Astrocyte of the cerebellum (primary cell): ENCODE data around the gene LFNG.

ENCODE experiments used
- DNase-seq: peaks from one replicate; pipeline ENCODE4 v3.0.0-alpha.2; 2011; ENCODE audit warnings: low read depth
- H3K4me3 ChIP-seq: 2 replicates; pipeline ENCODE4 v1.5.1; 2011; ENCODE audit warnings: mild to moderate bottlenecking, low read depth, low read length, moderate library complexity
- in situ Hi-C: cut with HindIII; loops from 2 replicates; pipeline ENCODE4 v1.10.0; 2017; ENCODE audit warnings: low sequenced_read_pairs
- TF ChIP-seq, protein P1 (sequence below): IDR thresholded peaks from 2 replicates; pipeline ENCODE4 v1.5.1; 2012; ENCODE audit warnings: low read length, low read depth, moderate library complexity, mild to moderate bottlenecking; ENCODE audit errors: missing control alignments

Gene LFNG

DNA sequence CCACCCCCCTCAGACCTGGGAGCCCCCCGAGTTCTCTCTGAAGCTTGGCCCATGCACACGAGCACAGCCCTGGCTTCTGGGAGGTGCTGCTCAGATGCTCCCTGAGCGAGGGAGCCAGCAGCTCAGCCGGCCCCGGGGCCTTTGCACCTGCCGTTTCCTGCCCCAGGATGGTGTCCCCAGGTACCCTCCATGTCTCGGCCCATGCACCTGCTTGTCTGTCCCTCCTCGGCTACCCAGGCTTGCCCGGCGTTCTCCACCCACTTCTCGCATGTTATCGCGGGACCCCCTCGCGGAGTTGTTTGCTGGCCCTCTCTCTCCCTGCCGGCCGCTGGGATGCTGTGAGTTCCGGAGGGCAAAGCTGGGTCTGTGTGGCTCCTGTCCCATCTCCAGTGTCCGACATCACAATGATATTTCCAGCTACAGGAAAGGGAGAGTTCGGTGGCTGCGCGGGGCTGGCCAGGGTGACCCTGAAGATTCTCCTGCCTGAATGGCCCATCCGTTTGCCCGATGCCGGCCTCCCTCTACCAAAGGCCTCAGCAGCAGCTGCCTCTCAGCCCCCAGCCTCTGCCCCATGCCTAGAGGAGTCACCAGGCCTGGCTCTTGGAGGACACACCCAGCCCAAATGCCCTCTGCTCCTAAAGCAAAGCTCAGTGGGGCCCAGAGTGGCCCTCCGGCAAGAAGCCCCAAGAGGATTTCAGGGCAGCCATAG is 12.2 kb upstream of the LFNG start:
- no peak for DNase-seq
- TF ChIP-seq, protein P1, sequence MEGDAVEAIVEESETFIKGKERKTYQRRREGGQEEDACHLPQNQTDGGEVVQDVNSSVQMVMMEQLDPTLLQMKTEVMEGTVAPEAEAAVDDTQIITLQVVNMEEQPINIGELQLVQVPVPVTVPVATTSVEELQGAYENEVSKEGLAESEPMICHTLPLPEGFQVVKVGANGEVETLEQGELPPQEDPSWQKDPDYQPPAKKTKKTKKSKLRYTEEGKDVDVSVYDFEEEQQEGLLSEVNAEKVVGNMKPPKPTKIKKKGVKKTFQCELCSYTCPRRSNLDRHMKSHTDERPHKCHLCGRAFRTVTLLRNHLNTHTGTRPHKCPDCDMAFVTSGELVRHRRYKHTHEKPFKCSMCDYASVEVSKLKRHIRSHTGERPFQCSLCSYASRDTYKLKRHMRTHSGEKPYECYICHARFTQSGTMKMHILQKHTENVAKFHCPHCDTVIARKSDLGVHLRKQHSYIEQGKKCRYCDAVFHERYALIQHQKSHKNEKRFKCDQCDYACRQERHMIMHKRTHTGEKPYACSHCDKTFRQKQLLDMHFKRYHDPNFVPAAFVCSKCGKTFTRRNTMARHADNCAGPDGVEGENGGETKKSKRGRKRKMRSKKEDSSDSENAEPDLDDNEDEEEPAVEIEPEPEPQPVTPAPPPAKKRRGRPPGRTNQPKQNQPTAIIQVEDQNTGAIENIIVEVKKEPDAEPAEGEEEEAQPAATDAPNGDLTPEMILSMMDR = no peak

DNA sequence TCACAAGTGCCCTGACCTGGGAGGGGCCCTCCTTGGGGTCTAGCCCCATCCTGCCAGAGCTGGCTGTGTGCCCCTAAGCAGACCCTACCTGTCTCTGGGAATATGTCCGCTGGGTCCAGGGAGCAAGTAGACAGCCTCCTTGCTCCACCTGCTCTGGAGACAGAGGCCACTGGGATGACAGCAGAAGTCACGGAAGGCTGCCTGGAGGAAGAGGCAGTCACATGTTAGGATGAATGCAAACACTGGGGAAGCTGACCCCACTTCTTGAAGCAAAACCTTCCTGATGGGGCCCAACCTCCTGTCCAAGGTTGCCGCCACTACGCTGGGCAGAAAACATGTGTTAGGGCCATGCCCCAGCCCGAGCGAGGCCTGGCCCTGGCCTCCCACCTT is 11.7 kb upstream of the LFNG start:
- in situ Hi-C loops = no loop called here
- no peak overlapping the region for H3K4me3 ChIP-seq
- TF ChIP-seq, protein P1 = no peak
- DNase-seq = no peak

More for the DNA sequence above, 12.2 kb upstream of the LFNG start:
- no peak overlapping the region for H3K4me3 ChIP-seq
- in situ Hi-C loops = no loop called here

DNA sequence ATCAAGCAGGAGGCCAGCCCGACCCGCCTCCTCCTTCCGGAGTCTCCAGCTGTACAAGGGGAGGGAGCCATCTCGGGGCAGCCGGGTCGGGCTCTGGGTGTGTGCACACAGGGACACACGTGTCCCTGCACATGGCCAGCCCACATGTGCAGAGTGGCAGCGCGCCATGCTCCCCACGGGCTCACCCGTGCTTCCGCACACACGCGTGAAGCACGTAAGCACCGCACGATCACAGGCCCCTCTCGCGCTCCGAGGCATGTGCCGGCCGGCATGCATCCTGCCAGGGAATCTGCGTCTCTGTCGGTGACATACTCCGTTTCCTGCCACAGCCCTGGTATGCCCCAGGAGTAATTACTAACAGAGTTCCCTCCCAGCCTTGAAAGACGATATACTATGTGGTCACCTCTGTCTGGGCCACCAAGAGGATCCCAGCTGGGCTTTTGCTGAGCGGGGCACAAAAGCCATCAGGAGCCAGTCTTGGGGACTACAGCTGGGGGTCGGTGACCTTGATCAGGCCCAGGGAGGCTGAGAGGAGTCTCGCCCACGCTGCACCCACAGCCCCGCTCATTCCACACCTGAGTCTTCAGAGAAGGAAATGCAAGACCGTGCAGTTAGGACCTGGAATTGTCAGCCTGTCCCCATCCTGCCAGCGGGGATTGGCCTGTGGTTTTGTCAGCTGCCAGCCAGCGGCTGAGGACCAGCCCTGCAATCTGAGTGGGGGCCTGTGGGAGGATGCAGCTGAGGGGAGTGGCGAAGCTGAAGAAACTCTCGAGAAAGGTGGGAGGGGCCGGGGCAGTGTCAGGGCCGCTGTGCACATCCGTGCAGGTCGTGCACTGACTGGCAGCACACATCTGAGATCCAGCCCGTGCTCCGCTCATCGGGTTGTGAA is 11.0 kb upstream of the LFNG start:
- DNase-seq = no peak
- in situ Hi-C loops = no loop called here
- H3K4me3 ChIP-seq = no peak overlapping the region
- TF ChIP-seq, protein P1 = no peak

DNA sequence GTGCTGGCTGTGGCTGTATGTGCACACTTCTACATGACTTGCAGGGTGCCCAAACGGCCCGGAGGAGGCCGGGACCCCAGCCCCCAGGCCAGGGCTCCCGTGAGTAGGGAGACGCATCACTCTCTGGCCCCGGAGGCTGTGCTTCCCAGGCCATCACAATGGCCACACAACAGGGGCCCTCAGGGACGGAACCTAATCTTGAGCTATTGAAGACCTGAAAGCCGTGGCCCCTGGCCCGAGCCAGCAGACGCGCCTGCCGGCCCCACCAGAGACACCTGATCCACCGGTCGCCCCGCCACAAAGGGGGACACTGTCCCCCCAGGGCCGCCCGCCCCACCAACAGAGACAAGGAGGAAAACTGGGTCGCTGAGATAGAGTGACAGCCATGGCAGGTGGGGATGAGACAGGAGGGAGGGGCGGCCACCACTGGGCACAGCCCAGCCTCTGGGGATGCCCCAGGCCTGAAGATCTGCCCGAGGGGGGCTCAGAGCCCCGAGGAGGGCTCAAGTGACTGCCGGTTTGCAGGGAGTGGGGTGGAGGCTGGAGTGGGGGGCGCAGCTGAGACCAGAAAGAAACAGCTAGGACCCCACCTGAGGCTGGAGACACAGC is 10.2 kb upstream of the LFNG start:
- TF ChIP-seq, protein P1 = no peak
- no peak for DNase-seq
- in situ Hi-C loops = no loop called here
- H3K4me3 ChIP-seq = no peak overlapping the region

DNA sequence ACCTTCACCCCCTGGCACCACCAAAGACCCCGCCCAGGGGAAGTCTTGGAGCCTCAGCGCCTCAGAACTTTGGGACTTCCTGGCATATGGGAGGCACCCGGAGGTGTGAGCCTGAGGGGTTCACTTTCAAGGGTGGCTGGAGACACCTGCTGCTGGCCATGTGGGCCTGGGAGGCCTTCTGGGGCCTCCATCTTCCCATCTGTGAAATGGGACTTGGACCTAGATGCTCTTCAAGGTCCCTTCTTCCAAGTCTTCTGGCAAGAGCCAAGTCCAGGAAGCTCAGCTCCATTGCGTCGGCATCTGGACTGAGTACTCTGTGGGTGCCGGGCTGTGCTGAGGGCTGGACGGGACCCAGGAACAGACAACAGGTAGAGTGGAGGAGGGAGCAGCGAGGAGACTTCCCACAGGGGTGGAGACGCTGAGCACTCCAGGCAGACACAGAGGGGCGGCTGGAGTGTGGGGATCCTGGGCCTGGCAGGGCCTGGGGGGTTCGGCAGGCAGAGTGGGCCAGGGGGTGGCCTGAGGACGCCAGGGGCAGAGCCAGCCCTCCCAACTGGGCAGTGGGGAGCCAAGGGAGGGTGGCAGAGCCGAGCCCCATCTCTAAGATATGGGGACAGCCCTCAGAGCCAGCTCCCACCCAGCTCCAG is 9.3 kb upstream of the LFNG start:
- in situ Hi-C loops = no loop called here
- TF ChIP-seq, protein P1 = no peak
- H3K4me3 ChIP-seq = no peak overlapping the region
- DNase-seq = no peak
